A673 (cell line): ENCODE results near the gene COMT.
"Not testable (repeated sequence)": the region's sequence is repeated elsewhere in the genome, so short reads cannot be mapped to it uniquely, and the experiment has no call there.

Source experiments
- EZH2 ChIP-seq: fragments of 200-600 bp; sonication (generic); IDR thresholded peaks from 2 replicates; pipeline ENCODE4 v1.6.1; 2017; ENCODE audit warnings: borderline replicate concordance, low read depth, mild to moderate bottlenecking, mixed read lengths, antibody characterized with exemption, low read length; ENCODE audit not compliant: poor library complexity, severe bottlenecking
- TF ChIP-seq, protein P1 (sequence below): fragments of 300-800, 200-600 bp; sonication (generic); conservative IDR thresholded peaks from 2 replicates; pipeline ENCODE4 v1.5.1; 2017; ENCODE audit warnings: low read depth, mild to moderate bottlenecking, antibody characterized with exemption, low read length, moderate library complexity, mixed read lengths

DNA sequence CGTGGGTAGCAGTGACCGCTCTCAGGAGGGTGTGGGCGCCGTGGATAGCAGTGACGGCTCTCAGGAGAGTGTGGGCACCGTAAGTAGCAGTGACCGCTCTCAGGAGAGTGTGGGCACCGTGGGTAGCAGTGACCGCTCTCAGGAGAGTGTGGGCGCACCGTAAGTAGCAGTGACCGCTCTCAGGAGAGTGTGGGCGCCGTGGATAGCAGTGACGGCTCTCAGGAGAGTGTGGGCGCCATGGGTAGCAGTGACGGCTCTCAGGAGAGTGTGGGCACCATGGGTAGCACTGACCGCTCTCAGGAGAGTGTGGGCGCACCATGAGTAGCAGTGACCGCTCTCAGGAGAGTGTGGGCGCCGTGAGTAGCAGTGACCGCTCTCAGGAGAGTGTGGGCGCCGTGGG is 34.7 kb upstream of the COMT start:
- TF ChIP-seq, protein P1, sequence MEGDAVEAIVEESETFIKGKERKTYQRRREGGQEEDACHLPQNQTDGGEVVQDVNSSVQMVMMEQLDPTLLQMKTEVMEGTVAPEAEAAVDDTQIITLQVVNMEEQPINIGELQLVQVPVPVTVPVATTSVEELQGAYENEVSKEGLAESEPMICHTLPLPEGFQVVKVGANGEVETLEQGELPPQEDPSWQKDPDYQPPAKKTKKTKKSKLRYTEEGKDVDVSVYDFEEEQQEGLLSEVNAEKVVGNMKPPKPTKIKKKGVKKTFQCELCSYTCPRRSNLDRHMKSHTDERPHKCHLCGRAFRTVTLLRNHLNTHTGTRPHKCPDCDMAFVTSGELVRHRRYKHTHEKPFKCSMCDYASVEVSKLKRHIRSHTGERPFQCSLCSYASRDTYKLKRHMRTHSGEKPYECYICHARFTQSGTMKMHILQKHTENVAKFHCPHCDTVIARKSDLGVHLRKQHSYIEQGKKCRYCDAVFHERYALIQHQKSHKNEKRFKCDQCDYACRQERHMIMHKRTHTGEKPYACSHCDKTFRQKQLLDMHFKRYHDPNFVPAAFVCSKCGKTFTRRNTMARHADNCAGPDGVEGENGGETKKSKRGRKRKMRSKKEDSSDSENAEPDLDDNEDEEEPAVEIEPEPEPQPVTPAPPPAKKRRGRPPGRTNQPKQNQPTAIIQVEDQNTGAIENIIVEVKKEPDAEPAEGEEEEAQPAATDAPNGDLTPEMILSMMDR, result not testable (repeated sequence)
- TF ChIP-seq EZH2, result not testable (repeated sequence)
